Hematopoietic multipotent progenitor cell treated with erythropoietin and hydrocortisone succinate and interleukin-3 and kit ligand, for 6 days (in vitro differentiated cells): ENCODE measurements around the gene SCYL2.
A peak's percentile ranks its signal among the peaks of the same experiment; 100 is the strongest.
"Not testable (repeated sequence)": the region's sequence is repeated elsewhere in the genome, so short reads cannot be mapped to it uniquely, and the experiment has no call there.

Experiments used
- DNase-seq: peaks from one replicate; pipeline ENCODE4 v3.0.0-alpha.2; 2015

Gene SCYL2

GRCh38 chr12:100329800-100330199 is 62.8 kb downstream of the SCYL2 start:
- no peak for DNase-seq

GRCh38 chr12:100331871-100332270 is 64.9 kb downstream of the SCYL2 start:
- DNase-seq, result no peak

GRCh38 chr12:100332852-100333251 is 65.9 kb downstream of the SCYL2 start:
- no peak for DNase-seq

- no peak for DNase-seq
Measured at GRCh38 chr12:100337299-100337698, 70.3 kb downstream of the SCYL2 start.

GRCh38 chr12:100337727-100338126 is 70.8 kb downstream of the SCYL2 start:
- no peak for DNase-seq

GRCh38 chr12:100339071-100339470 is 72.1 kb downstream of the SCYL2 start:
- no peak for DNase-seq

- not testable (repeated sequence) for DNase-seq
Measured at GRCh38 chr12:100342897-100343296, 75.9 kb downstream of the SCYL2 start.

- DNase-seq, result not testable (repeated sequence)
Measured at GRCh38 chr12:100344351-100344750, 77.4 kb downstream of the SCYL2 start.

GRCh38 chr12:100345020-100345767 is 78.2 kb downstream of the SCYL2 start:
- no peak for DNase-seq

GRCh38 chr12:100346660-100347059 is 79.7 kb downstream of the SCYL2 start:
- no peak for DNase-seq

- DNase-seq, result peak; percentile 72
Measured at GRCh38 chr12:100348657-100349454, 81.9 kb downstream of the SCYL2 start.

GRCh38 chr12:100356644-100357223 is 89.8 kb downstream of the SCYL2 start, which contains the start of gene SLC17A8:
TSS of gene SLC17A8 (plus strand) at chr12:100357074. CDS start at chr12:100357392, 318 bp downstream.
- DNase-seq, result no peak

- no peak for DNase-seq
Measured at GRCh38 chr12:100359248-100359647, 92.3 kb downstream of the SCYL2 start.

GRCh38 chr12:100359822-100360221 is 92.8 kb downstream of the SCYL2 start:
- no peak for DNase-seq

- DNase-seq, result no peak
Measured at GRCh38 chr12:100360450-100360849, 93.5 kb downstream of the SCYL2 start.

GRCh38 chr12:100364324-100364723 is 97.3 kb downstream of the SCYL2 start:
- DNase-seq, result no peak

- no peak for DNase-seq
Measured at GRCh38 chr12:100365411-100365810, 98.4 kb downstream of the SCYL2 start.

GRCh38 chr12:100368066-100368465 is 101.1 kb downstream of the SCYL2 start:
- no peak for DNase-seq

- DNase-seq, result no peak
Measured at GRCh38 chr12:100371146-100371545, 104.2 kb downstream of the SCYL2 start.

GRCh38 chr12:100372853-100373640 is 106.1 kb downstream of the SCYL2 start:
- DNase-seq, result no peak

- DNase-seq, result no peak
Measured at GRCh38 chr12:100375038-100375735, 108.2 kb downstream of the SCYL2 start.

GRCh38 chr12:100376161-100376560 is 109.2 kb downstream of the SCYL2 start:
- no peak for DNase-seq
